Activated CD8-positive, alpha-beta T cell treated with anti-CD3 and anti-CD28 coated beads for 36 hours (primary cell): ENCODE results near the gene FRMPD3. TPM values are rescaled to one million over a fixed set of nuclear protein-coding genes. Genes with fewer than 3 reads are reported as not detected.

Experiments used
- ATAC-seq: fragments of 200-7000 bp; cut with Tn5 transposase; one replicate; pipeline ENCODE4 v1.10.0; 2021; ENCODE audit warnings: mild to moderate bottlenecking, moderate library complexity
- CTCF ChIA-PET: fragments of 350-600 bp; sonication (Branson Sonifier 250); formaldehyde crosslinking; loops from one replicate; lab custom pipeline; 2021; ENCODE audit warnings: antibody characterized with exemption; lab: Charles Lee
- POLR2A ChIA-PET: fragments of 350-600 bp; sonication (Branson Sonifier 250); formaldehyde crosslinking; loops from one replicate; lab custom pipeline; 2021; ENCODE audit warnings: antibody characterized with exemption; lab: Charles Lee
- DNase-seq: peaks from one replicate; pipeline ENCODE4 v3.0.0-alpha.2; 2020
- H3K27ac Mint-ChIP-seq: one replicate; pipeline ENCODE4 v1.8.0; 2021; ENCODE audit warnings: mild to moderate bottlenecking, mixed read lengths
- H3K27me3 Mint-ChIP-seq: one replicate; pipeline ENCODE4 v1.8.0; 2021; ENCODE audit warnings: mixed read lengths
- H3K36me3 Mint-ChIP-seq: one replicate; pipeline ENCODE4 v1.8.0; 2021; ENCODE audit warnings: low read depth, mixed read lengths
- H3K4me1 Mint-ChIP-seq: one replicate; pipeline ENCODE4 v1.8.0; 2021; ENCODE audit warnings: low read depth, mixed read lengths
- H3K4me3 Mint-ChIP-seq: one replicate; pipeline ENCODE4 v1.8.0; 2021; ENCODE audit warnings: mild to moderate bottlenecking, moderate library complexity, mixed read lengths
- H3K9me3 Mint-ChIP-seq: one replicate; pipeline ENCODE4 v1.8.0; 2021; ENCODE audit warnings: mixed read lengths
- intact Hi-C: fragments of 100-400 bp; cut with micrococcal nuclease; formaldehyde crosslinking; loops from one replicate; pipeline ENCODE4 v1.10.0; 2022
- total RNA-seq, 2 experiments: library from RNA; stranded (reverse); gene quantifications; one replicate each; pipeline ENCODE4 v1.2.3, GENCODE V29; 2021
- TF ChIP-seq, protein P1 (sequence below): fragments of 200-600 bp; IDR thresholded peaks from one replicate; pipeline ENCODE4 v1.8.0; 2022; ENCODE audit warnings: antibody characterized with exemption, mild to moderate bottlenecking

The FRMPD3 gene
- total RNA-seq, 2 experiments from 2014 or later: not detected

DNA sequence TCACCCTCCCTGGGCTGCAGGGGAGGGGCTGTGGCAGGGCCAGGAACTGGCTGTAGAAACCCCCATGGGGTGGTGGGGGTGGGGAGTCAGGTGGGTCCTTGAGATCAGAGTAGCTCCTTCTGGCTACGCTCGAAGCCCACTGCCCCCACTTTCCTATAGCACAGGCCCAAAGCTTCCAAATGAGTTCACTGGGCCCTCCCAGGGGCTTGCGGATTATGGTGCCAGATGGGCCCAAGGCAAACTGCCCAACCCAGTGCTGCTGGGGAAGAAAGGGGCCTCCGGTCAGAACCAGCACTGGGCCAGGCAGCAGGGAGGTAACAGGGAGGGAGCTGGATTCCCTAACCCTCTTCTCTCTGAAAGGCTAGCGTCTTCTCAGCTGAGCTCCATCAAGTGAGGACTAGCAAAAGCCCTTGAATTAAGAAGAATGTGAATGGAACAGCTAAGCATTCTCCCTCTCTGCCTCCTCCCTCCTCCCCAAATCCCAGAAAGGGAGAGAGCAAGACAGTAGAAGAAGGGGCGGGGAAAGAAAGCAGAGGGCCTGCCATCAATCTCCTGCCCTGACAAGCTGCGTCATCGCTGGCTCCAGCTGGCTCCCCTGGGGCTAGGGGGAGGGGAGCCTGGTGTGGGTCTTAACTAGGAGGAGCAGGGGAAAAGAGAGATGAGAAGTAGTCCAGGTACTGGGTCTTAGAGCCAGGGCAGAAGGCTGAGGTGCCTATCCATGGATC is 34.7 kb downstream of the FRMPD3 start:
- no peaks in the 10 kb centered on the region for H3K36me3 Mint-ChIP-seq
- TF ChIP-seq, protein P1, sequence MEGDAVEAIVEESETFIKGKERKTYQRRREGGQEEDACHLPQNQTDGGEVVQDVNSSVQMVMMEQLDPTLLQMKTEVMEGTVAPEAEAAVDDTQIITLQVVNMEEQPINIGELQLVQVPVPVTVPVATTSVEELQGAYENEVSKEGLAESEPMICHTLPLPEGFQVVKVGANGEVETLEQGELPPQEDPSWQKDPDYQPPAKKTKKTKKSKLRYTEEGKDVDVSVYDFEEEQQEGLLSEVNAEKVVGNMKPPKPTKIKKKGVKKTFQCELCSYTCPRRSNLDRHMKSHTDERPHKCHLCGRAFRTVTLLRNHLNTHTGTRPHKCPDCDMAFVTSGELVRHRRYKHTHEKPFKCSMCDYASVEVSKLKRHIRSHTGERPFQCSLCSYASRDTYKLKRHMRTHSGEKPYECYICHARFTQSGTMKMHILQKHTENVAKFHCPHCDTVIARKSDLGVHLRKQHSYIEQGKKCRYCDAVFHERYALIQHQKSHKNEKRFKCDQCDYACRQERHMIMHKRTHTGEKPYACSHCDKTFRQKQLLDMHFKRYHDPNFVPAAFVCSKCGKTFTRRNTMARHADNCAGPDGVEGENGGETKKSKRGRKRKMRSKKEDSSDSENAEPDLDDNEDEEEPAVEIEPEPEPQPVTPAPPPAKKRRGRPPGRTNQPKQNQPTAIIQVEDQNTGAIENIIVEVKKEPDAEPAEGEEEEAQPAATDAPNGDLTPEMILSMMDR: no peak
- POLR2A ChIA-PET: no interaction called here
- H3K27ac Mint-ChIP-seq: no peak overlapping the region
- H3K4me1 Mint-ChIP-seq: no peaks in the 10 kb centered on the region
- ATAC-seq: no peak
- intact Hi-C loops: no loop called here
- no peak for DNase-seq
- no peaks in the 10 kb centered on the region for H3K9me3 Mint-ChIP-seq
- CTCF ChIA-PET: no interaction called here
- H3K27me3 Mint-ChIP-seq: no peaks in the 10 kb centered on the region
- no peak overlapping the region for H3K4me3 Mint-ChIP-seq

DNA sequence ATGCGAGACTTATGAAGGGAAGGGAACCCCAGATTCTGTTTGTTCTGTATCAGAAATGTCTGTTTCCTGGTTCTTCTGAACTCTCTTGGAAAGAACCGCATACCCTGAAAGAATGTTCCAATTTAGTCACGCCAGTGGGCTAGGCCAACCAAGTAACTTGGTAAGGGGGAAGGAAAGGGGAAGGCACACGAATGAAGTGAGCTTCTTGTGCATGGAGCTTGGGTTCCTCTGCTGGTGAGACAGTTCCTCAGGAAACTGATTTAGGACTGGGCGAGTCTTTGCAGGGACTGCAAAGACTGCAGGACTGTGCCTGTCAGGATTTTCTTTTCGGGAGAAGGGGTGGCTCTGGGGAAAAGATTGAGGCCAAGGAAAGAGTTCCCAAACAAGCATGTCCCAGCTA is 35.6 kb downstream of the FRMPD3 start:
- ATAC-seq: no peak
- ChIA-PET CTCF (no interaction called here), POLR2A (no interaction called here)
- H3K4me3 Mint-ChIP-seq: no peak overlapping the region
- no peaks in the 10 kb centered on the region for H3K9me3 Mint-ChIP-seq
- no peak overlapping the region for H3K27ac Mint-ChIP-seq
- DNase-seq: no peak
- no peaks in the 10 kb centered on the region for H3K4me1 Mint-ChIP-seq
- TF ChIP-seq, protein P1: no peak
- H3K27me3 Mint-ChIP-seq: no peaks in the 10 kb centered on the region
- intact Hi-C loops: no loop called here
- no peaks in the 10 kb centered on the region for H3K36me3 Mint-ChIP-seq

DNA sequence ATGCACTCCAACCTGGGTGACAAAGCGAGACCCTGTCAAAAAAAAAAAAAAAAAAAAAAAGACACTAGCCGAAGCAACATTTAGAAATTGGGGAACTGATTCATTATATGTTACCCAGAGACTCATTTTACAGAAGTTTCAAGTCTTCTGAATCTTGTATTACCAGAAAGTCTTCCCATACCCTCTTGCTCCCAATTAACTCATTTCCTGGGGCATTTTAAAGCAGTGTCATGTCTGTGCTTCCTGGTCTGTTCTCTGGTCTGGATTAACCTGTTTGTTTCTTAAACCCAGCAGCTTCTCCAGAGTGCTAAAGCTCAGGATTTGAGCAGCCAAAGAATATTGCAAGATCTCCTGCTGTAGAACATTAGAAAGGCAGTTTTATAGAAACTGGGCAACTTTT is 43.7 kb downstream of the FRMPD3 start:
- DNase-seq (no peak), ATAC-seq (no peak)
- H3K4me1 Mint-ChIP-seq: no peaks in the 10 kb centered on the region
- H3K9me3 Mint-ChIP-seq: no peaks in the 10 kb centered on the region
- no peak overlapping the region for H3K27ac Mint-ChIP-seq
- TF ChIP-seq, protein P1: no peak
- H3K27me3 Mint-ChIP-seq: peaks cover 1% of the 10 kb centered on the region
- POLR2A ChIA-PET: no interaction called here
- intact Hi-C loops: no loop called here
- no peaks in the 10 kb centered on the region for H3K36me3 Mint-ChIP-seq
- no peak overlapping the region for H3K4me3 Mint-ChIP-seq
- CTCF ChIA-PET: no interaction called here

DNA sequence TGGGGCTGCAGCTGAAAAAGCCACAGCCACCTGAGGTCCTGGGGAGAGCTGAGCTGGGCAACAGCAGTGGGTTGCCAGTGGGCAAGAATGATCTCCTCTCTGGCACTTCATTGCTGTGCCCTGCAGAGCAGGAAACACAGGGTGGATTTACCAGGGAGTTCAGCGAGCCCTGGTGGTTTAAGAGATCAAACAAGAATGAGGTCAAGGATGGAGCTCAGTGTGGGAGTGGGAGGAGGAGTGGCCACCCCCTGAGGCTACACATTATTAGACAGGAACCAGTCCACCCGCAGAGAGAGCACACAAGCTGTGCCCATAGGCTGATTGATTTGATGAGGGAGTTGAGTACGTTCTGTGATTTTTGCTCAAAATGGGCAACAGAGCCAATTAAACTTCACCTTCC is 47.3 kb downstream of the FRMPD3 start:
- ChIA-PET POLR2A (no interaction called here), CTCF (no interaction called here)
- Mint-ChIP-seq H3K36me3 (no peaks in the 10 kb centered on the region), H3K27ac (no peak overlapping the region), H3K27me3 (peaks cover 1% of the 10 kb centered on the region), H3K4me3 (no peak overlapping the region), H3K4me1 (no peaks in the 10 kb centered on the region), H3K9me3 (no peaks in the 10 kb centered on the region)
- TF ChIP-seq, protein P1: no peak
- intact Hi-C loops: no loop called here
- no peak for ATAC-seq
- DNase-seq: no peak

Other genes starting within 250 kb of the FRMPD3 start
- gene NUP62CL, start 243.2 kb upstream of the FRMPD3 start, total RNA-seq: 1 to 10 TPM; 1.9 to 3.7 TPM
- gene DNAAF6, start 243.0 kb upstream of the FRMPD3 start, total RNA-seq: not detected
- gene PRPS1, start 178.9 kb downstream of the FRMPD3 start, total RNA-seq: 100 to 1,000 TPM; 122 to 131 TPM